ENCODE results near the gene PLEKHH2.

DNA sequence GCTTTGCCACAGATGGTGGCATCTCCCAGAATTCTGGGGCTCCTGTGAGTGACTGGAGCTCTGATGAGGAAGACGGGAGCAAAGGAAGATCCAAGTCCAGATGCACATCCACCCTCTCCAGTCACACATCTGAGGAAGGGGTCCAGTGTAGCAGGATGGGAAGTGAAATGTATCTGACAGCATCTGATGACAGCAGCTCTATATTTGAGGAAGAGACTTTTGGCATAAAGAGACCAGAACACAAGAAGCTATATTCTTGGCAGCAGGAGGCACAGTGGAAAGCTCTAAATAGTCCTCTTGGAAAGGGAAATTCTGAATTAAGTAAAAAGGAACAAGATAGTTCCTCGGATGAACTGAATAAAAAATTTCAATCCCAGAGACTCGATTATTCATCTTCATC, 62.7 kb downstream of the PLEKHH2 start:
- TF ChIP-seq EZH2phosphoT487 (IDR thresholded peaks at IDR 0.05; ENCODE audit: insufficient read depth, low read depth) (no peak), EZH2 (IDR thresholded peaks at IDR 0.05; ENCODE audit: insufficient read depth, poor library complexity, severe bottlenecking) (no peak)
